K562 (cell line): Measurements from ENCODE around the gene CDRT4. TPM values are rescaled to one million over a fixed set of nuclear protein-coding genes. Genes with fewer than 3 reads are reported as not detected.

Experiments
- ATAC-seq: fragments of 200-7000 bp; cut with Tn5 transposase; 3 replicates; pipeline ENCODE4 v1.9.1; 2020; ENCODE audit warnings: moderate library complexity
- BruUV-seq: library from RNA; stranded (reverse); fragments of 400-500 nt; replicated peaks from 2 replicates; lab custom pipeline; 2021; lab: Mats Ljungman, UMichigan
- CTCF ChIA-PET: fragments of 300-600 bp; formaldehyde crosslinking; extraction: SDS; loops from one replicate; lab custom pipeline; 2021; ENCODE audit warnings: low intra/inter-chr PET ratio; lab: Yijun Ruan, JAX
- POLR2A ChIA-PET: fragments of 300-600, 350-650 bp; sonication (Branson Sonifier 250); formaldehyde crosslinking; extraction: SDS; loops from one replicate; lab custom pipeline; 2021; ENCODE audit warnings: antibody characterized with exemption, inconsistent platforms; lab: Yijun Ruan, JAX
- DNase-seq, 4 experiments: peaks; one replicate each; pipeline versions ENCODE4 v3.0.0 to v3.0.0-alpha.2; 2011 to 2018; ENCODE audit warnings: low spot score in 3 of 4, mixed read lengths in 3 of 4; ENCODE audit errors: extremely low read depth in 1 of 4
- FAIRE-seq: peaks from 2 replicates; lab custom pipeline; 2011; peaks lifted over from hg19 to GRCh38; lab: Jason Lieb, UNC
- H2AFZ ChIP-seq: 2 replicates; pipeline ENCODE4 v1.6.0; 2011; ENCODE audit warnings: low read depth, low read length, control low read depth, inconsistent platforms
- H3K27ac ChIP-seq: fragments of 200-600 bp; 3 replicates; pipeline ENCODE4 v1.8.0; 2011; ENCODE audit warnings: low read depth, mild to moderate bottlenecking, control low read depth, inconsistent platforms, low read length, moderate library complexity, mixed read lengths; ENCODE audit errors: extremely low read depth
- H3K27me3 ChIP-seq, 2 experiments: fragments of 300-600 bp in 1 of 2; 2 replicates in 1 of 2; 3 replicates in 1 of 2; pipeline versions ENCODE4 v1.6.0 to v1.8.0; 2011; ENCODE audit warnings: inconsistent platforms in 2 of 2, low read length in 2 of 2, mild to moderate bottlenecking in 1 of 2, mixed read lengths in 1 of 2, moderate library complexity in 1 of 2; ENCODE audit not compliant: control insufficient read depth in 2 of 2, insufficient read depth in 2 of 2
- H3K36me3 ChIP-seq: fragments of 300-600 bp; 3 replicates; pipeline ENCODE4 v1.8.0; 2011; ENCODE audit warnings: mild to moderate bottlenecking, low read length, inconsistent platforms; ENCODE audit not compliant: control insufficient read depth, insufficient read depth
- H3K4me1 ChIP-seq, 2 experiments: fragments of 200-600 bp in 1 of 2; replicated peaks in 1 of 2; 2 replicates in 1 of 2; 3 replicates in 1 of 2; pipeline versions ENCODE4 v1.5.1 to v1.8.0; 2011; ENCODE audit warnings: inconsistent platforms in 2 of 2, low read length in 2 of 2, mild to moderate bottlenecking in 1 of 2, mixed read lengths in 1 of 2, moderate library complexity in 1 of 2; ENCODE audit not compliant: control insufficient read depth in 2 of 2, insufficient read depth in 2 of 2
- H3K4me2 ChIP-seq: 2 replicates; pipeline ENCODE4 v1.6.1; 2011; ENCODE audit warnings: low read length, control low read depth, inconsistent platforms, mixed read lengths; ENCODE audit not compliant: insufficient read depth
- H3K4me3 ChIP-seq: fragments of 200-600 bp; sonication (generic), shearing (Covaris generic); 2 replicates; pipeline ENCODE4 v1.5.1; 2016; ENCODE audit warnings: control low read depth, inconsistent platforms
- H3K79me2 ChIP-seq: fragments of 200-600 bp; 3 replicates; pipeline ENCODE4 v1.8.0; 2011; ENCODE audit warnings: low read length, inconsistent platforms; ENCODE audit not compliant: control insufficient read depth, insufficient read depth
- H3K9ac ChIP-seq, 2 experiments: 2 replicates each; pipeline versions ENCODE4 v1.6.0 to v1.6.1; 2011; ENCODE audit warnings: low read depth in 2 of 2, low read length in 2 of 2, control low read depth in 1 of 2, inconsistent platforms in 1 of 2, mild to moderate bottlenecking in 1 of 2, mixed read lengths in 1 of 2; ENCODE audit not compliant: insufficient read depth in 1 of 2
- H3K9me1 ChIP-seq: one replicate; pipeline ENCODE4 v1.6.0; 2011; ENCODE audit warnings: inconsistent platforms, mild to moderate bottlenecking, low read length, moderate library complexity; ENCODE audit not compliant: control insufficient read depth, insufficient read depth
- H3K9me3 ChIP-seq: replicated peaks from 2 replicates; pipeline ENCODE4 v1.5.1; 2011; ENCODE audit warnings: low read depth, low read length, inconsistent platforms; ENCODE audit not compliant: control insufficient read depth, insufficient read depth
- H4K20me1 ChIP-seq: replicated peaks from 2 replicates; pipeline ENCODE4 v1.6.1; 2011; ENCODE audit warnings: low read length, inconsistent platforms, mixed read lengths; ENCODE audit not compliant: control insufficient read depth, insufficient read depth
- ARID1B ChIP-seq: fragments of 450-650 bp; IDR thresholded peaks from 2 replicates; pipeline ENCODE4 v1.6.1; 2016; ENCODE audit warnings: antibody characterized with exemption, mild to moderate bottlenecking, inconsistent platforms
- DPF2 ChIP-seq: fragments of 450-650 bp; IDR thresholded peaks from 2 replicates; pipeline ENCODE4 v1.6.1; 2016
- E2F5 ChIP-seq: sonication (generic); formaldehyde crosslinking; IDR thresholded peaks from 2 replicates; pipeline ENCODE4 v1.8.0; 2022; ENCODE audit warnings: mild to moderate bottlenecking, missing genetic modification reagents
- JUN ChIP-seq, 2 experiments: sonication (generic) in 1 of 2; formaldehyde crosslinking in 1 of 2; IDR thresholded peaks; 2 replicates each; pipeline versions ENCODE4 v1.6.1 to v1.8.0; 2012 to 2022; ENCODE audit warnings: borderline replicate concordance in 2 of 2, mild to moderate bottlenecking in 2 of 2, improper control_type of control experiment in 1 of 2, low read depth in 1 of 2, low read length in 1 of 2, missing genetic modification reagents in 1 of 2
- KLF6 ChIP-seq: fragments of 250-450 bp; sonication (Bioruptor Pico); IDR thresholded peaks from 2 replicates; pipeline ENCODE4 v1.4.0; 2020; ENCODE audit warnings: mild to moderate bottlenecking, moderate library complexity, borderline replicate concordance
- L3MBTL2 ChIP-seq: fragments of 450-650 bp; IDR thresholded peaks from 2 replicates; pipeline ENCODE4 v1.6.1; 2016; ENCODE audit warnings: mild to moderate bottlenecking, moderate library complexity
- SFPQ ChIP-seq: fragments of 200-400 bp; formaldehyde crosslinking; IDR thresholded peaks from 2 replicates; pipeline ENCODE4 v1.6.1; 2017; ENCODE audit warnings: mild to moderate bottlenecking, low read depth, low read length, moderate library complexity
- SIN3B ChIP-seq: fragments of 450-650 bp; IDR thresholded peaks from 2 replicates; pipeline ENCODE4 v1.6.1; 2017; ENCODE audit warnings: low read depth, mild to moderate bottlenecking, moderate library complexity
- ZFPM2 ChIP-seq: fragments of 250-450 bp; sonication (Bioruptor Pico); IDR thresholded peaks from 2 replicates; pipeline ENCODE4 v1.5.1; 2022; ENCODE audit warnings: mild to moderate bottlenecking
- ZNF165 ChIP-seq: fragments of 250-450 bp; sonication (Bioruptor Pico); IDR thresholded peaks from 2 replicates; pipeline ENCODE4 v1.4.0; 2020; ENCODE audit warnings: borderline replicate concordance
- ZNF24 ChIP-seq: fragments of 450-650 bp; IDR thresholded peaks from 2 replicates; pipeline ENCODE4 v1.6.1; 2016
- ZNF316 ChIP-seq: fragments of 450-650 bp; IDR thresholded peaks from 2 replicates; pipeline ENCODE4 v1.6.1; 2016
- ZNF830 ChIP-seq: fragments of 250-450 bp; sonication (Bioruptor Pico); IDR thresholded peaks from 2 replicates; pipeline ENCODE4 v1.5.0; 2021; ENCODE audit warnings: mild to moderate bottlenecking
- ZSCAN32 ChIP-seq: fragments of 450-650 bp; formaldehyde crosslinking; IDR thresholded peaks from 2 replicates; pipeline ENCODE4 v1.4.0; 2020; ENCODE audit warnings: mild to moderate bottlenecking, moderate library complexity
- WGBS: fragments of 100-300 bp; shearing (Covaris generic); methylation state at CpG from one replicate; pipeline ENCODE4 v1.1.6; 2016; ENCODE audit warnings: low coverage, mixed read lengths; ENCODE audit not compliant: insufficient coverage; ENCODE audit errors: missing lambda C conversion rate; 5-methylcytosine and 5-hydroxymethylcytosine counted together
- in situ Hi-C: fragments of 300-500 bp; cut with MboI; formaldehyde crosslinking; loops from 4 replicates; pipeline ENCODE4 v1.15.0; 2018; ENCODE audit warnings: inconsistent platforms, mixed read lengths
- intact Hi-C: fragments of 100-400 bp; cut with micrococcal nuclease; formaldehyde crosslinking; loops from 2 replicates; pipeline ENCODE4 v1.14.2; 2022
- polyA plus RNA-seq, 8 experiments: library from polyadenylated mRNA; depleted of rRNA in 4 of 8; stranded (reverse) in 5 of 8; unstranded in 3 of 8; fragments of >200 nt; fragmentation: Nextera tagmentation in 2 of 8; fragmentation: Illumina TruSeq in 1 of 8; extraction: Ambion mirVana in 2 of 8; extraction: Trizol in 1 of 8; gene quantifications; 2 replicates each; pipeline versions ENCODE4 v1.2.1 to v1.2.3, GENCODE V29; 2011 to 2014; ENCODE audit warnings: inconsistent platforms in 1 of 8, missing spikeins in 1 of 8
- total RNA-seq, 7 experiments: library from RNA; depleted of rRNA in 6 of 7; stranded (reverse); fragments of >200 nt in 6 of 7; fragmentation: Illumina TruSeq in 2 of 7; extraction: Trizol in 2 of 7; gene quantifications; 2 replicates each; pipeline versions ENCODE4 v1.2.1 to v1.2.3, GENCODE V29; 2011 to 2021; ENCODE audit warnings: low replicate concordance in 1 of 7
- TF ChIP-seq, protein P1 (sequence below): fragments of 450-650 bp; formaldehyde crosslinking; IDR thresholded peaks from 2 replicates; pipeline ENCODE4 v1.4.0; 2020; ENCODE audit warnings: mild to moderate bottlenecking
- TF ChIP-seq, protein P2 (sequence below): IDR thresholded peaks from 2 replicates; pipeline ENCODE4 v1.6.1; 2014; ENCODE audit warnings: antibody characterized with exemption

Gene CDRT4
- total and polyA plus RNA-seq, 9 of the 15 experiments (the other 6 are each of a cell fraction or from before 2014, with no cell fraction given) = 1.7 to 6.4 (median 3.5) TPM

DNA sequence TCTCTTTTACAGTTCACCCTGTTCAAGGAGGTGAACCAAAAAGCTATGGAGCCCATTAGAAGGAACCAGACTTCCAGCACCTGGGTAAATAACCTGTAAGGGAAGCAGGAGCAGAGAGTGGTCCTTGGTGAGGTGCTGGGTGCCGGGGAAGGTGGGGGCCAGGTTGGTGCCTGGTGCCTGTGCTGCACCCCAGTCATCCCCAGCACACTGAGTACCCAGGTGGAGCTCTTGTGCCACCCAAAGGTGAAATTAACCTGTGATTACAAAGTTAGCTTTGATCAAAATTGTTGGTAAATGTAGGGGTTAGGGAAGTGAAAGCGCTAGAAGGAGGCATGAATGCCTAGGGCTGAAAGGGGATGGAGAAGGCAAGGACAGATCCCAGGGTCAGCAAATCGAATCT is 58.6 kb downstream of the CDRT4 start:
- ChIA-PET POLR2A (interaction anchor here (0.6 kb wide), 1 partner anchor 28 kb away, joined by 3 read pairs; no protein-coding TSS in a partner anchor), CTCF (no interaction called here)
- Histone ChIP-seq H4K20me1 (no peaks in the 10 kb centered on the region), H3K27ac (no peak overlapping the region), H3K79me2 (no peaks in the 10 kb centered on the region), H2AFZ (no peak overlapping the region), H3K9me1 (no peaks in the 10 kb centered on the region), H3K36me3 (no peaks in the 10 kb centered on the region), H3K9ac (no peak overlapping the region), H3K4me3 (no peak overlapping the region), H3K9me3 (no peaks in the 10 kb centered on the region), H3K27me3 (peaks cover 18 to 58% of the 10 kb centered on the region in 2 experiments), H3K4me2 (no peak overlapping the region), H3K4me1 (no peaks in the 10 kb centered on the region)
- no TSS peak for BruUV-seq
- in situ Hi-C loops = no loop called here
- 0% methylated on average over 3 of the region's 3 CpGs for WGBS
- TF ChIP-seq JUN (IDR thresholded peaks at IDR 0.05; ENCODE audit: borderline replicate concordance, low read depth, low read length) (no peak), JUN (CRISPR knock-in tag; IDR thresholded peaks at IDR 0.05; ENCODE audit: borderline replicate concordance) (no peak), ZNF165 (CRISPR knock-in tag) (no peak), L3MBTL2 (no peak), DPF2 (no peak), ZNF830 (CRISPR knock-in tag) (no peak), ARID1B (no peak), ZNF316 (no peak), E2F5 (no peak), ZFPM2 (CRISPR knock-in tag) (no peak), SIN3B (no peak), SFPQ (no peak), KLF6 (no peak), ZNF24 (no peak), ZSCAN32 (no peak)
- TF ChIP-seq, protein P1, sequence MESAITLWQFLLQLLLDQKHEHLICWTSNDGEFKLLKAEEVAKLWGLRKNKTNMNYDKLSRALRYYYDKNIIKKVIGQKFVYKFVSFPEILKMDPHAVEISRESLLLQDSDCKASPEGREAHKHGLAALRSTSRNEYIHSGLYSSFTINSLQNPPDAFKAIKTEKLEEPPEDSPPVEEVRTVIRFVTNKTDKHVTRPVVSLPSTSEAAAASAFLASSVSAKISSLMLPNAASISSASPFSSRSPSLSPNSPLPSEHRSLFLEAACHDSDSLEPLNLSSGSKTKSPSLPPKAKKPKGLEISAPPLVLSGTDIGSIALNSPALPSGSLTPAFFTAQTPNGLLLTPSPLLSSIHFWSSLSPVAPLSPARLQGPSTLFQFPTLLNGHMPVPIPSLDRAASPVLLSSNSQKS (CRISPR knock-in tag) = no peak
- TF ChIP-seq, protein P2, sequence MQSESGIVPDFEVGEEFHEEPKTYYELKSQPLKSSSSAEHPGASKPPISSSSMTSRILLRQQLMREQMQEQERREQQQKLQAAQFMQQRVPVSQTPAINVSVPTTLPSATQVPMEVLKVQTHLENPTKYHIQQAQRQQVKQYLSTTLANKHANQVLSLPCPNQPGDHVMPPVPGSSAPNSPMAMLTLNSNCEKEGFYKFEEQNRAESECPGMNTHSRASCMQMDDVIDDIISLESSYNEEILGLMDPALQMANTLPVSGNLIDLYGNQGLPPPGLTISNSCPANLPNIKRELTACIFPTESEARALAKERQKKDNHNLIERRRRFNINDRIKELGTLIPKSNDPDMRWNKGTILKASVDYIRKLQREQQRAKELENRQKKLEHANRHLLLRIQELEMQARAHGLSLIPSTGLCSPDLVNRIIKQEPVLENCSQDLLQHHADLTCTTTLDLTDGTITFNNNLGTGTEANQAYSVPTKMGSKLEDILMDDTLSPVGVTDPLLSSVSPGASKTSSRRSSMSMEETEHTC = no peak
- intact Hi-C loops = loop anchor here (2.0 kb wide), 1 partner anchor 148 kb away; no protein-coding TSS in a partner anchor
- DNase-seq (no peak), ATAC-seq (no peak), FAIRE-seq (no peak)
